ENCODE results near the gene CLCF1. TPM values are rescaled to one million over a fixed set of nuclear protein-coding genes. Genes with fewer than 3 reads are reported as not detected.

The CLCF1 gene
- total RNA-seq, 1 donor from 2014 or later = 1.8 TPM

DNA sequence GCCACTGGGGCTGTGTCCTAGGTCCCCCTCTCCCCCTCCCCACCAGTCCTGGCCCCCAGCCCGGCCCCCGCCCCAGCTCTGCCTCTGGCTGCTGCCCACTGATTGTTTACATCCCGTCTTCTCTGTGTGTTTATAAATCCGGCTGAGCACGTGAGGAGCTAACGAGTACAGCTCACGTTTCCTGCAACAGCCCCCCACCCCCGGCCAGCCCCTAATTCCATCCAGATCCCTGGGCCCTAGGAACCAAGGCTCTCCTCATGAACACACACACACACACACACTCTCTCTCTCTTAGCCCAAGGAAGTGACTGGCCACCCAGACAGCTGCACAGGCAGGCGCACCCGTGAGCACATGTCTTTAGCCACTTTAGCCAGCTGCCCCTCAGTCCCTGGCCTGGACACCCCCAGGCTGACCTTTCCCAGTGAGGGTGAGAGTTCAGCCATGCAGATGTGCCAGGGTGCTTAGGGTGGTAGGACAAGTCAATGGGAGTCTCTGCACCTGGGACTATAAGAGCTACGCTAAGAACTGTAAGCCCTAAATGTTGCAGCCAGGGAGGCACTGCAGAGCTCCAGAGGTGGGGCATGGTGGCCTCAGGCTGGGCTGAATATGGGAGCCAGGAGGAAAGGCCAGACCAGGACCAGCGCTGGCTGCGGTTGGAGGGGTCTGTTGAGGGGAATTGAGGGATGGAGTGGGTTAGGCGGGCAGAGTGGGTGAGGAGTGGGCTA lies 2.9 kb downstream of the CLCF1 start:
- FAIRE-seq (no peak), DNase-seq (ENCODE audit: low read depth) (no peak)
- no peaks in the 10 kb centered on the region for H3K27me3 ChIP-seq (ENCODE audit: control insufficient read depth, insufficient read depth, low read length)
- TF ChIP-seq, protein P1, sequence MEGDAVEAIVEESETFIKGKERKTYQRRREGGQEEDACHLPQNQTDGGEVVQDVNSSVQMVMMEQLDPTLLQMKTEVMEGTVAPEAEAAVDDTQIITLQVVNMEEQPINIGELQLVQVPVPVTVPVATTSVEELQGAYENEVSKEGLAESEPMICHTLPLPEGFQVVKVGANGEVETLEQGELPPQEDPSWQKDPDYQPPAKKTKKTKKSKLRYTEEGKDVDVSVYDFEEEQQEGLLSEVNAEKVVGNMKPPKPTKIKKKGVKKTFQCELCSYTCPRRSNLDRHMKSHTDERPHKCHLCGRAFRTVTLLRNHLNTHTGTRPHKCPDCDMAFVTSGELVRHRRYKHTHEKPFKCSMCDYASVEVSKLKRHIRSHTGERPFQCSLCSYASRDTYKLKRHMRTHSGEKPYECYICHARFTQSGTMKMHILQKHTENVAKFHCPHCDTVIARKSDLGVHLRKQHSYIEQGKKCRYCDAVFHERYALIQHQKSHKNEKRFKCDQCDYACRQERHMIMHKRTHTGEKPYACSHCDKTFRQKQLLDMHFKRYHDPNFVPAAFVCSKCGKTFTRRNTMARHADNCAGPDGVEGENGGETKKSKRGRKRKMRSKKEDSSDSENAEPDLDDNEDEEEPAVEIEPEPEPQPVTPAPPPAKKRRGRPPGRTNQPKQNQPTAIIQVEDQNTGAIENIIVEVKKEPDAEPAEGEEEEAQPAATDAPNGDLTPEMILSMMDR (IDR thresholded peaks at IDR 0.05; ENCODE audit: insufficient read depth, low read length, severe bottlenecking) = no peak
- no peak overlapping the region for H3K4me3 ChIP-seq (ENCODE audit: low read depth, low read length)
- peaks cover 2% of the 10 kb centered on the region for H3K36me3 ChIP-seq (ENCODE audit: control insufficient read depth, insufficient read depth, low read length)

- H3K36me3 ChIP-seq (ENCODE audit: control insufficient read depth, insufficient read depth, low read length) = peaks cover 3% of the 10 kb centered on the region
- TF ChIP-seq, protein P1 (IDR thresholded peaks at IDR 0.05; ENCODE audit: insufficient read depth, low read length, severe bottlenecking) = no peak
- DNase-seq (ENCODE audit: low read depth) = no peak
- no peak overlapping the region for H3K4me3 ChIP-seq (ENCODE audit: low read depth, low read length)
- no peak for FAIRE-seq
- no peaks in the 10 kb centered on the region for H3K27me3 ChIP-seq (ENCODE audit: control insufficient read depth, insufficient read depth, low read length)
These were observed 3.6 kb downstream of the CLCF1 start for GRCh38 chr11:67369801-67370284.

DNA sequence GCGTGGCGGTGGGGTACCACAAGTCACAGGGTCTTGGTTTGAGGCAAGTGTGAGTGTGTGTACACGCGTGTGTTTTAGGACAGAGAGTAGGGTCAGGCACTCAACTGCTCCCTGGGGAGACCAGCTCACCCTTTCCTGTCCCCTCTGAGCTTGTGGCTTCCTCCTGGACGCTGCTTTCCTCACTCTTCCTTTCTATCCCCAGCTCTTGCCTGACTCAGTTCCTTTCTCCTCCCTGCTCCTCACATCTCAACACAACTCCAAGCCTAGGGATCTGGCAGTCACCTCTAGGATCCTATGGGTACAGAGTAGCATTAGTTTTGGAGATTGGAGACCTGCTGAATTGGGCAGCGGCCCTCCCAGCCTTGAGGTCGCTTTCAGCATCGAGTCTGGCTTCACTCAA lies 4.1 kb downstream of the CLCF1 start:
- DNase-seq (ENCODE audit: low read depth) = no peak
- TF ChIP-seq, protein P1 (IDR thresholded peaks at IDR 0.05; ENCODE audit: insufficient read depth, low read length, severe bottlenecking) = no peak
- Histone ChIP-seq H3K4me3 (ENCODE audit: low read depth, low read length) (no peak overlapping the region), H3K36me3 (ENCODE audit: control insufficient read depth, insufficient read depth, low read length) (peaks cover 3% of the 10 kb centered on the region), H3K27me3 (ENCODE audit: control insufficient read depth, insufficient read depth, low read length) (no peaks in the 10 kb centered on the region)
- FAIRE-seq = no peak

- TF ChIP-seq, protein P1 (IDR thresholded peaks at IDR 0.05; ENCODE audit: insufficient read depth, low read length, severe bottlenecking) = no peak
- DNase-seq (ENCODE audit: low read depth) = no peak
- Histone ChIP-seq H3K36me3 (ENCODE audit: control insufficient read depth, insufficient read depth, low read length) (peaks cover 3% of the 10 kb centered on the region), H3K4me3 (ENCODE audit: low read depth, low read length) (no peak overlapping the region), H3K27me3 (ENCODE audit: control insufficient read depth, insufficient read depth, low read length) (no peaks in the 10 kb centered on the region)
- no peak for FAIRE-seq
These were observed 4.8 kb downstream of the CLCF1 start for GRCh38 chr11:67368621-67369020.

DNA sequence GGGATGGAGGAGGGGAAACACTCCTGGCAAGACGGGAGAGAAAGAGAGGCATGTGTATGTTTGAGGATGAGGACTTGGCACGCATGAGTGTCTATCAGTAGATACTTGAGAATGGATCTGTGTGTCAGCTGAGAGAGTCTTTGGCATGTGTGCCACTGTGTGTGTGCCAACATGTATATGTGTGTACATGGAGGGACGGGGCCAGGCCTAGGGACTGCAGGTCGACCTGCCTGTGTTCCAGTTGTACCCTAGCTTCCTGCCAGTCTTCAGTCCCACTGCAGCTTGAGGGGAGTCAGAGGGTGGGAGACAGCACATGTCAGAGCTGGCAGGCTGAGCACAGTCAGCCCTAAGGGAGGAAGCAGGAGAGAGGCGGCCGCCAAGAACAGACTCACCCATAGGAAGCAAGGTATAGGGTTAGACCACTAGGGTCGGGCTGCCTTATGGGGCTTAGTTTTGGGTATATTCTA lies 5.6 kb downstream of the CLCF1 start:
- TF ChIP-seq, protein P1 (IDR thresholded peaks at IDR 0.05; ENCODE audit: insufficient read depth, low read length, severe bottlenecking) = no peak
- Histone ChIP-seq H3K27me3 (ENCODE audit: control insufficient read depth, insufficient read depth, low read length) (no peaks in the 10 kb centered on the region), H3K4me3 (ENCODE audit: low read depth, low read length) (no peak overlapping the region), H3K36me3 (ENCODE audit: control insufficient read depth, insufficient read depth, low read length) (peaks cover 3% of the 10 kb centered on the region)
- DNase-seq (ENCODE audit: low read depth) (no peak), FAIRE-seq (peak; percentile 58)

Data from bronchial epithelial cell (primary cell).